WTC11 (cell line): ENCODE measurements around the gene ZBED5.

Source experiments
- CTCF ChIP-seq: fragments of 200-600 bp; IDR thresholded peaks from 2 replicates; pipeline ENCODE4 v1.8.0; 2022; ENCODE audit warnings: antibody characterized with exemption
- ETV6 ChIP-seq: sonication (generic); formaldehyde crosslinking; IDR thresholded peaks from 2 replicates; pipeline ENCODE4 v1.8.1; 2022; ENCODE audit warnings: mild to moderate bottlenecking, missing genetic modification reagents
- FOXJ3 ChIP-seq: sonication (generic); formaldehyde crosslinking; IDR thresholded peaks from 2 replicates; pipeline ENCODE4 v1.9.0; 2021; ENCODE audit warnings: missing genetic modification reagents, mild to moderate bottlenecking, borderline replicate concordance
- HMGXB4 ChIP-seq: sonication (generic); formaldehyde crosslinking; IDR thresholded peaks from 2 replicates; pipeline ENCODE4 v1.8.1; 2023; ENCODE audit warnings: mild to moderate bottlenecking, moderate library complexity, missing genetic modification reagents
- TEAD1 ChIP-seq: sonication (generic); formaldehyde crosslinking; IDR thresholded peaks from 2 replicates; pipeline ENCODE4 v1.8.0; 2022; ENCODE audit warnings: mild to moderate bottlenecking, missing genetic modification reagents
- TP53 ChIP-seq: sonication (generic); formaldehyde crosslinking; IDR thresholded peaks from 2 replicates; pipeline ENCODE4 v1.8.1; 2023; ENCODE audit warnings: mild to moderate bottlenecking, missing genetic modification reagents
- ZNF219 ChIP-seq: sonication (generic); formaldehyde crosslinking; IDR thresholded peaks from 2 replicates; pipeline ENCODE4 v1.8.0; 2023; ENCODE audit warnings: missing genetic modification reagents, mild to moderate bottlenecking, borderline replicate concordance
- TF ChIP-seq, protein P1 (sequence below): sonication (generic); formaldehyde crosslinking; IDR thresholded peaks from 2 replicates; pipeline ENCODE4 v1.8.1; 2022; ENCODE audit warnings: mild to moderate bottlenecking, moderate library complexity, missing genetic modification reagents
- TF ChIP-seq, protein P2 (sequence below): sonication (generic); formaldehyde crosslinking; IDR thresholded peaks from 2 replicates; pipeline ENCODE4 v1.8.0; 2022; ENCODE audit warnings: mild to moderate bottlenecking, missing genetic modification reagents
- TF ChIP-seq, protein P3 (sequence below): sonication (generic); formaldehyde crosslinking; IDR thresholded peaks from 2 replicates; pipeline ENCODE4 v1.8.0; 2022; ENCODE audit warnings: mild to moderate bottlenecking, missing genetic modification reagents
- TF ChIP-seq, protein P4 (sequence below): sonication (generic); formaldehyde crosslinking; conservative IDR thresholded peaks from 2 replicates; pipeline ENCODE4 v1.8.1; 2022; ENCODE audit warnings: mild to moderate bottlenecking, missing genetic modification reagents

DNA sequence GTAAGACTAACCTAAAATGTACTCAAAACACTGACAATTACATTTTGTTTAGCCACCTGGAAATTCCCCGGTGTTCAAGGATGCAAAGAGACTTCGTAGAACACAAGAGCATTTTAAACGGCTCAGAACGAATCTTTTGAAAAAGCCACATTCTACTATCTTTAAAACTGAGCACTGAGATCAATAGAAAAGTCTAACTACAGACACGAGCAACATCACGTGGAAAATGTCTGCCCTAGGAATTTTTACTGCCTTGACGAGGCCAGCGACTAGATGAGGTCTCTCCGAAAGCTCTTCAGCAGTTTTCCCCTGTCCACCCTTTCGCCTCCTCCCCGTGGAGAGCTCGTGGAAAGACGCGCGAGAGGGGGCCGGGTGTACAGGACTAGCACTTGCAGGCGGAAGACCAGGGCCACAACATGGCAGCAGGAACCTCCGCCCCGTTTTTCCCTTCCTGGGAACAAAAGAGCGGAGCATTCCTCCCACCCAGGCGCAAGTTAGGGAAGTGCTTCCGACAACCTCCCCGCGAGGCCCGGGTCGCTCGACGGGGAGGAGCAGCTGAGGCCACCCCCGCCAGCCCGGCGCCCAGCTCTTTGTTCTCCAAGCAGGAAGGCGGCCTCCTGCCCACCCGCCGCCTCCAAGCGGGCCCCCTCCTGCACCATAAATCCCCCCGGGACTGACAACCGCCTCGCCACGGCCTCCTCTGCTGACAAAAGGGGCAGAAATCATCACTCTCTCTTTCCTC lies 50.2 kb downstream of the ZBED5 start:
- TF ChIP-seq CTCF, result no peak
- TF ChIP-seq ETV6 (CRISPR knock-in tag), result no peak
- no peak for TF ChIP-seq TP53 (CRISPR knock-in tag)
- TF ChIP-seq, protein P1, sequence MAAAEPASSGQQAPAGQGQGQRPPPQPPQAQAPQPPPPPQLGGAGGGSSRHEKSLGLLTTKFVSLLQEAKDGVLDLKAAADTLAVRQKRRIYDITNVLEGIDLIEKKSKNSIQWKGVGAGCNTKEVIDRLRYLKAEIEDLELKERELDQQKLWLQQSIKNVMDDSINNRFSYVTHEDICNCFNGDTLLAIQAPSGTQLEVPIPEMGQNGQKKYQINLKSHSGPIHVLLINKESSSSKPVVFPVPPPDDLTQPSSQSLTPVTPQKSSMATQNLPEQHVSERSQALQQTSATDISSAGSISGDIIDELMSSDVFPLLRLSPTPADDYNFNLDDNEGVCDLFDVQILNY (CRISPR knock-in tag), result no peak
- no peak for TF ChIP-seq ZNF219 (CRISPR knock-in tag)
- TF ChIP-seq, protein P2, sequence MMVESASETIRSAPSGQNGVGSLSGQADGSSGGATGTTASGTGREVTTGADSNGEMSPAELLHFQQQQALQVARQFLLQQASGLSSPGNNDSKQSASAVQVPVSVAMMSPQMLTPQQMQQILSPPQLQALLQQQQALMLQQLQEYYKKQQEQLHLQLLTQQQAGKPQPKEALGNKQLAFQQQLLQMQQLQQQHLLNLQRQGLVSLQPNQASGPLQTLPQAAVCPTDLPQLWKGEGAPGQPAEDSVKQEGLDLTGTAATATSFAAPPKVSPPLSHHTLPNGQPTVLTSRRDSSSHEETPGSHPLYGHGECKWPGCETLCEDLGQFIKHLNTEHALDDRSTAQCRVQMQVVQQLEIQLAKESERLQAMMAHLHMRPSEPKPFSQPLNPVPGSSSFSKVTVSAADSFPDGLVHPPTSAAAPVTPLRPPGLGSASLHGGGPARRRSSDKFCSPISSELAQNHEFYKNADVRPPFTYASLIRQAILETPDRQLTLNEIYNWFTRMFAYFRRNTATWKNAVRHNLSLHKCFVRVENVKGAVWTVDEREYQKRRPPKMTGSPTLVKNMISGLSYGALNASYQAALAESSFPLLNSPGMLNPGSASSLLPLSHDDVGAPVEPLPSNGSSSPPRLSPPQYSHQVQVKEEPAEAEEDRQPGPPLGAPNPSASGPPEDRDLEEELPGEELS, result no peak
- TF ChIP-seq FOXJ3, result no peak
- TF ChIP-seq TEAD1, result no peak; the same call in none of the 2 replicates
- TF ChIP-seq, protein P3, sequence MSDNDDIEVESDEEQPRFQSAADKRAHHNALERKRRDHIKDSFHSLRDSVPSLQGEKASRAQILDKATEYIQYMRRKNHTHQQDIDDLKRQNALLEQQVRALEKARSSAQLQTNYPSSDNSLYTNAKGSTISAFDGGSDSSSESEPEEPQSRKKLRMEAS, result no peak
- no peak for TF ChIP-seq HMGXB4 (CRISPR knock-in tag)
- TF ChIP-seq, protein P4, sequence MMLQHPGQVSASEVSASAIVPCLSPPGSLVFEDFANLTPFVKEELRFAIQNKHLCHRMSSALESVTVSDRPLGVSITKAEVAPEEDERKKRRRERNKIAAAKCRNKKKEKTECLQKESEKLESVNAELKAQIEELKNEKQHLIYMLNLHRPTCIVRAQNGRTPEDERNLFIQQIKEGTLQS (CRISPR knock-in tag), result no peak
